ENCODE results near the gene PLEKHO2. TPM values are rescaled to one million over a fixed set of nuclear protein-coding genes. Genes with fewer than 3 reads are reported as not detected.

PLEKHO2 gene
- total RNA-seq (2013; cell fraction: nucleolus; rRNA removed): 20.0 and 20.1 TPM in 2 replicates
- 21.5 and 21.6 TPM in 2 replicates for total RNA-seq (2014; rRNA removed)
- 14.6 and 15.5 TPM in 2 replicates for total RNA-seq (2014; rRNA removed; fragmentation: Illumina TruSeq; extraction: Trizol)
- total RNA-seq (2021): 25.4 and 25.6 TPM in 2 replicates
- 10.2 TPM for polyA plus RNA-seq (2011; ENCODE audit: low read depth)
- 11.2 and 19.4 TPM in 2 replicates for polyA plus RNA-seq (2011; rRNA removed)
- polyA plus RNA-seq (2011; cell fraction: cytosol; rRNA removed): 24.1 and 29.2 TPM in 2 replicates
- 23.2 and 25.9 TPM in 2 replicates for polyA plus RNA-seq (2011; cell fraction: nucleus; rRNA removed)
- 19.2 and 20.3 TPM in 2 replicates for polyA plus RNA-seq (2012)
- polyA plus RNA-seq (2014; fragmentation: Illumina TruSeq; extraction: Trizol): 12.1 and 19.5 TPM in 2 replicates
- 1 to 10 TPM; 1.4 to 3.1 TPM for polyA plus RNA-seq (2014; fragmentation: Nextera tagmentation; extraction: Ambion mirVana)
- polyA plus RNA-seq (2014; rRNA removed): 19.8 and 22.9 TPM in 2 replicates
- 10 to 100 TPM; 22.3 to 22.4 TPM for polyA plus RNA-seq (2016; fragmentation: Nextera tagmentation; extraction: Ambion mirVana)
- 15.3 and 28.9 TPM in 2 replicates for polyA minus RNA-seq (2011; rRNA and poly(A)+ RNA removed)
- 8.3 and 9.5 TPM in 2 replicates for polyA minus RNA-seq (2011; cell fraction: cytosol; rRNA and poly(A)+ RNA removed)
- polyA minus RNA-seq (2011; cell fraction: nucleus; rRNA and poly(A)+ RNA removed): 5.9 and 10.8 TPM in 2 replicates
- percentile 81 among the genes with signal in this experiment for Bru-seq, nascent RNA
- percentile 88 among the genes with signal in this experiment for BruChase-seq, experiment 1, labeled RNA remaining after a 6-hour chase
- percentile 96 among the genes with signal in this experiment for BruChase-seq, experiment 2, labeled RNA remaining after a 2-hour chase
- long read RNA-seq, experiment 1, transcript PLEKHO2-201 (6 exons, 3,720 nt): major isoform, 6 of 9 reads
- long read RNA-seq, experiment 1, partial matches to known transcripts: 0 of 9 reads
- long read RNA-seq, experiment 1, other reads (novel, unspliced or antisense): 1 of 9 reads
- long read RNA-seq, experiment 2: 0 reads

DNA sequence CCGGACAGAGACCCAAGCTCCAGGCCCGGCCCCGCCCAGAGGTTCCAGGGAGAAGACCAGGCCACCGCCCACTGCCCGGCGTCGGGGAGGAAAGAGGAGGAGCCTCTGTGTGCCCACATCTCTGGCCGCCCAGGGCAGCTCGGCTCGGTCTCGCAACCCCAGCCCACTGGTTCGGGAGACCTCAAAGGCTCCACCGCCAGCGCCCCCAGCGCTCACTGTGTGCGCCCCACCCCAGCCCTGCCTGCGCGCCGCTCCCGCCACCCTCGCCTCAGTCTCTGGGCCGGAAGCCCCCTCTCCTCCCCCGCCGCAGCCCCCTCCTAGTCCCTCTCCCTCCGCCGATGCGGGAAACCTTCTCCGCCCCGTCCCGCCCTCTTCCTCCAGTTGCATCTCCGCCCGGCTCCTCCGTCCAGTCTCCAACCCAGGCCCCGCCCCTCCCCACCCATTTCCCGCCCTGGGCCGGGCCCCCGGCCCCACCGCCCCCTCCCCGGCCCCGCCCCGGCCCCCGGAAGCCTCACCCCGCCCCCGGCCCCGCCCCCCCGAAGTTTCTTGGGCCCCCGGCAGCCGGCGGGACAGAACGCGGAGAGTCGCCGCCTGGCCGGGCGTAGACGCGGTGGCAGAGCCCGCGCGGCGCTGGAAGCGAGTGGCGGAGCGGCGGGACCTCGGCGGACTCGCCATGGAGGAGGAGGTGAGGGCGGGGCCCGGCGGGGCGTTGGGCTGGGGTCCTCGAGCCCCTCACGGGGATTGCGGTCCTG lies at the start of gene PLEKHO2:
TSS of gene PLEKHO2 (plus strand) at position 572 of the 752 bp plus-strand sequence. CDS start at position 674, 102 bp downstream.
- peaks cover 47% of the 10 kb centered on the region for H3K79me2 ChIP-seq (ENCODE audit: control insufficient read depth, insufficient read depth, low read length)
- SMC1A ChIA-PET (ENCODE audit: uncharacterized antibody, unreplicated experiment): interaction anchor here (1.1 to 3.0 kb wide), 7 partner anchors 16 to 53 kb away, joined by 3 to 21 read pairs (median 4); partner anchors contain the start of gene PIF1
- no peaks in the 10 kb centered on the region for H4K20me1 ChIP-seq (ENCODE audit: control insufficient read depth, insufficient read depth)
- TF ChIP-seq NFXL1 (IDR thresholded peaks at IDR 0.05; ENCODE audit: borderline replicate concordance): no peak
- no peak for TF ChIP-seq RELB (IDR thresholded peaks at IDR 0.05; ENCODE audit: low read depth)
- TF ChIP-seq, protein P1, sequence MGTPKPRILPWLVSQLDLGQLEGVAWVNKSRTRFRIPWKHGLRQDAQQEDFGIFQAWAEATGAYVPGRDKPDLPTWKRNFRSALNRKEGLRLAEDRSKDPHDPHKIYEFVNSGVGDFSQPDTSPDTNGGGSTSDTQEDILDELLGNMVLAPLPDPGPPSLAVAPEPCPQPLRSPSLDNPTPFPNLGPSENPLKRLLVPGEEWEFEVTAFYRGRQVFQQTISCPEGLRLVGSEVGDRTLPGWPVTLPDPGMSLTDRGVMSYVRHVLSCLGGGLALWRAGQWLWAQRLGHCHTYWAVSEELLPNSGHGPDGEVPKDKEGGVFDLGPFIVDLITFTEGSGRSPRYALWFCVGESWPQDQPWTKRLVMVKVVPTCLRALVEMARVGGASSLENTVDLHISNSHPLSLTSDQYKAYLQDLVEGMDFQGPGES (IDR thresholded peaks at IDR 0.05): no peak
- no peak for TF ChIP-seq ZNF384 (IDR thresholded peaks at IDR 0.05; ENCODE audit: borderline replicate concordance, low read depth, low read length)
- TF ChIP-seq BHLHE40 (IDR thresholded peaks at IDR 0.05; ENCODE audit: borderline replicate concordance in 1 of 2, low read depth in 2 of 2, low read length in 1 of 2): 0 out of 4 replicates have a peak, but pooled peaks of 1 of the 2 experiments have one; percentile 19
- no peak for TF ChIP-seq CEBPZ (IDR thresholded peaks at IDR 0.05; ENCODE audit: low read depth, low read length)
- no peak for TF ChIP-seq ZNF217 (IDR thresholded peaks at IDR 0.05)
- TF ChIP-seq, protein P2, sequence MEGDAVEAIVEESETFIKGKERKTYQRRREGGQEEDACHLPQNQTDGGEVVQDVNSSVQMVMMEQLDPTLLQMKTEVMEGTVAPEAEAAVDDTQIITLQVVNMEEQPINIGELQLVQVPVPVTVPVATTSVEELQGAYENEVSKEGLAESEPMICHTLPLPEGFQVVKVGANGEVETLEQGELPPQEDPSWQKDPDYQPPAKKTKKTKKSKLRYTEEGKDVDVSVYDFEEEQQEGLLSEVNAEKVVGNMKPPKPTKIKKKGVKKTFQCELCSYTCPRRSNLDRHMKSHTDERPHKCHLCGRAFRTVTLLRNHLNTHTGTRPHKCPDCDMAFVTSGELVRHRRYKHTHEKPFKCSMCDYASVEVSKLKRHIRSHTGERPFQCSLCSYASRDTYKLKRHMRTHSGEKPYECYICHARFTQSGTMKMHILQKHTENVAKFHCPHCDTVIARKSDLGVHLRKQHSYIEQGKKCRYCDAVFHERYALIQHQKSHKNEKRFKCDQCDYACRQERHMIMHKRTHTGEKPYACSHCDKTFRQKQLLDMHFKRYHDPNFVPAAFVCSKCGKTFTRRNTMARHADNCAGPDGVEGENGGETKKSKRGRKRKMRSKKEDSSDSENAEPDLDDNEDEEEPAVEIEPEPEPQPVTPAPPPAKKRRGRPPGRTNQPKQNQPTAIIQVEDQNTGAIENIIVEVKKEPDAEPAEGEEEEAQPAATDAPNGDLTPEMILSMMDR (IDR thresholded peaks at IDR 0.05 in 2 of 3, conservative IDR thresholded peaks at IDR 0.05 in 1 of 3; ENCODE audit: control insufficient read depth in 2 of 3, extremely low read depth in 1 of 3, insufficient read depth in 1 of 3, low read depth in 3 of 3, low read length in 3 of 3): peak; percentile 6 to 41 (median 11); a peak in 2 of 6 replicates

More for the DNA sequence above, at the start of gene PLEKHO2:
- no TSS peak for BruUV-seq (replicated peaks)
- CTCF ChIA-PET: interaction anchor here (0.7 to 2.5 kb wide), 7 partner anchors 19 to 463 kb away, joined by 3 to 22 read pairs (median 4); partner anchors contain the start of gene RNU5B-1
- Histone ChIP-seq H2AFZ (ENCODE audit: control insufficient read depth, low read depth, low read length) (peak within 1 kb of the TSS; percentile 37; the same call in 1 of the 2 replicates), H3K4me1 (ENCODE audit: control insufficient read depth, insufficient read depth, low read length) (peaks cover 13% of the 10 kb centered on the region), H3K27me3 (replicated peaks in 1 of 2; ENCODE audit: control insufficient read depth in 2 of 2, insufficient read depth in 2 of 2, low read length in 1 of 2) (no peaks in the 10 kb centered on the region), H3K27ac (ENCODE audit: control insufficient read depth, insufficient read depth) (peak within 1 kb of the TSS; percentile 67), H3K9ac (ENCODE audit: control insufficient read depth, insufficient read depth, low read length) (peak within 1 kb of the TSS; percentile 81), H3K36me3 (ENCODE audit: control insufficient read depth in 2 of 2, insufficient read depth in 2 of 2, low read length in 1 of 2) (no peaks in the 10 kb centered on the region), H3K4me2 (ENCODE audit: control insufficient read depth, insufficient read depth) (peak within 1 kb of the TSS; percentile 99), H3K9me3 (replicated peaks; ENCODE audit: control insufficient read depth, insufficient read depth, low read length) (no peaks in the 10 kb centered on the region), H3K4me3 (peak within 1 kb of the TSS; percentile 99)
- intact Hi-C loops (cut with micrococcal nuclease; ENCODE audit: unreplicated experiment) (no loop called here), in situ Hi-C loops (cut with MboI) (no loop called here)
- POLR2A ChIA-PET: interaction anchor here (0.5 to 3.6 kb wide), 11 partner anchors 13 to 156 kb away, joined by 3 to 32 read pairs (median 3); partner anchors contain the start of gene PIF1
- RAD21 ChIA-PET (ENCODE audit: unreplicated experiment): interaction anchor here (0.6 to 5.1 kb wide), 9 partner anchors 16 to 64 kb away, joined by 3 to 50 read pairs (median 3); partner anchors contain the start of gene PIF1
- ATAC-seq: peak; percentile 75
- DNase-seq (ENCODE audit: low read depth, low spot score): peak; percentile 53
- WGBS (ENCODE audit: insufficient coverage, insufficient replicate concordance, low lambda C conversion rate, missing lambda C conversion rate): under 1% methylated on average over 28 of the region's 75 CpGs
- FAIRE-seq: no peak
